C4-2B (cell line): ENCODE data around the gene P2RX2.

ENCODE experiments used
- H3K27ac ChIP-seq: fragments of 450-650 bp; 2 replicates; pipeline ENCODE4 v1.5.1; 2017
- ZFX ChIP-seq: fragments of 450-650 bp; IDR thresholded peaks from 2 replicates; pipeline ENCODE4 v1.6.1; 2017
- TF ChIP-seq, protein P1 (sequence below): fragments of 450-650 bp; conservative IDR thresholded peaks from 2 replicates; pipeline ENCODE4 v1.5.1; 2017; ENCODE audit warnings: mild to moderate bottlenecking

The P2RX2 gene

DNA sequence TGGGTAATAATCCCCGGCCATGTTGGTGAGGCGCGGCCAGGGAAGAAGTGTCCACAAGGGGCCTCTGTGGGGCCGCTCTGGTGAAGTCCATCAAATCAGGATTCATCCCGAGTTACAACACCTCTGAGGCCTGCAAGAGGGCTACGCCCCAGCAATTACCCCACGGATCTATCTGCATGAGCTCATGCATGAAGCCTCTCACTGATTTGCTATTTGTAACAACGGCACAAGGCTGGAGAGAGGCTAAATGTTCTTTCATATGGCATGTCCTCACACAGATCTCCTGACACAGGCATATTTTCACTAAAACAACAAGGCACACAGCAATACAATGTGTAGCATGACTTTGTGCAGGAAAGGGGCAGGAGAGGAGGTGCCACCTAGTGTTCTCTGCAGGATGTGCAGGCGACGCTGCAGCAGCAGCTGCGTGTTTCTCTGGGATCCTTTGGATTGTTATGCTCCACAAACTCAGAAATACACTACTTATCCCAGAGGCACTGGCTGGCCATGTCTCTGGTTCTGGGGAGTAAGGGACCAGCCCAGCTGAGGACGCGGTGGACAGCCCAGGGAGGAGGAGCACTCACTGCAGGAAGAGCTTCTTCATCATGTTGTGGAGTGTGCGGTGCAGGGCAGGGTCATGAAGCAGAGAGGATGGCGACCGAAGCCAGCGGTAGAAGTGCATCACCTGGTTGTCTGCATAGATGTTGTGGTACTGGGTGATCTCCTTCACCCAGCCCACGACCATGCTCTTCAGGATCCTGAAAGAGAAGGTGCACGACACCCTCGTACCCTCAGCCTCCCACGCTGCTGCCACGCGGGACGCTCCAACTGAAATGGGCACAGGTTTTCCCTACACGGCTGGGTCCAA is 20.2 kb downstream of the P2RX2 start:
- no peak overlapping the region for H3K27ac ChIP-seq
- TF ChIP-seq ZFX = no peak
- TF ChIP-seq, protein P1, sequence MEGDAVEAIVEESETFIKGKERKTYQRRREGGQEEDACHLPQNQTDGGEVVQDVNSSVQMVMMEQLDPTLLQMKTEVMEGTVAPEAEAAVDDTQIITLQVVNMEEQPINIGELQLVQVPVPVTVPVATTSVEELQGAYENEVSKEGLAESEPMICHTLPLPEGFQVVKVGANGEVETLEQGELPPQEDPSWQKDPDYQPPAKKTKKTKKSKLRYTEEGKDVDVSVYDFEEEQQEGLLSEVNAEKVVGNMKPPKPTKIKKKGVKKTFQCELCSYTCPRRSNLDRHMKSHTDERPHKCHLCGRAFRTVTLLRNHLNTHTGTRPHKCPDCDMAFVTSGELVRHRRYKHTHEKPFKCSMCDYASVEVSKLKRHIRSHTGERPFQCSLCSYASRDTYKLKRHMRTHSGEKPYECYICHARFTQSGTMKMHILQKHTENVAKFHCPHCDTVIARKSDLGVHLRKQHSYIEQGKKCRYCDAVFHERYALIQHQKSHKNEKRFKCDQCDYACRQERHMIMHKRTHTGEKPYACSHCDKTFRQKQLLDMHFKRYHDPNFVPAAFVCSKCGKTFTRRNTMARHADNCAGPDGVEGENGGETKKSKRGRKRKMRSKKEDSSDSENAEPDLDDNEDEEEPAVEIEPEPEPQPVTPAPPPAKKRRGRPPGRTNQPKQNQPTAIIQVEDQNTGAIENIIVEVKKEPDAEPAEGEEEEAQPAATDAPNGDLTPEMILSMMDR = peak; percentile 85

DNA sequence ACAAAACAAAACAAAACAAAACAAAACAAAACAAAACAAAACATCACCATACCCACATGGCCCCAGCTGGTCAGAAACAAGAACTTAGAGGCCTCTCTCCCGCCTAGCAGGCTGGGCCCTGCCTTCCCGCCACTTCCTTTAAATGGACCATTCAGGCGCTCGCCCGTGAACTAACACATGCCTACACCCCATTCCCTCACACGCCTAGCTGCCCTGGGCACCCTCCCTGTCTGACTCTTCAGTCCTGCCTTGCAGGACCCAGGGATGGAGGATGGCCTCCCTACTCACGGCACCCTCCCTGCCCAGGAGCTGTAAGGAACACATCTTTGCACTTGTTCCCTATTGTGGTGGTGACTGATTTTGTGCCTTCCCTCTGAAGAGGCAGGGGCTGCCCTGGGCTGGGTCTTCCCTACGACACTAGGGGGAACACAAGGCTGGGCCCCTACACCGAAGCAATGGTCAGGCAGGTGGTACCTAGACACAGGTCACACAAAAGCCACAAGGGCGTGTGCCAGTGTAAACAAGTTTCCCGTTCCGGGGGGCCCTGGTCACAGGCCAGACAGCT is 21.5 kb downstream of the P2RX2 start:
- TF ChIP-seq, protein P1 = no peak
- no peak overlapping the region for H3K27ac ChIP-seq

DNA sequence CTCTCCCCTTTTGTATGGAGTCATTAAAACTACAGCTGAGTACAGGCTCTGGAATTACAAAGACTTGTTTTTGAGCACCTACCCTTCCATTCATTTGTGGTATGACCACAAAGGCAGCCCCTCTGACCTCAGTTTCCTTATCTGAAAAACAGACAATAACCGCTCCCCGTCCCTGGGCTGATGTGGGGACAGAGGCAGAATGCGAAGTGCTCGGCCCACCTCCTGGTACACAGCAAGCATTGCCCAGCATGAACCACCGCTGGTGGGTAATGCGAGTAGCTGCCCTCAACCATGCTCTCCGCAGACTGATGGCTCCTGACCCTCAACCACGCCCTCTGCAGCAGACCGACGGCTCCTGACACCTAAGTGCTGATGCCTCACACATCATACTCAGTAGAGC is 22.4 kb downstream of the P2RX2 start:
- H3K27ac ChIP-seq = no peak overlapping the region
- TF ChIP-seq ZFX = no peak
- TF ChIP-seq, protein P1 = no peak

DNA sequence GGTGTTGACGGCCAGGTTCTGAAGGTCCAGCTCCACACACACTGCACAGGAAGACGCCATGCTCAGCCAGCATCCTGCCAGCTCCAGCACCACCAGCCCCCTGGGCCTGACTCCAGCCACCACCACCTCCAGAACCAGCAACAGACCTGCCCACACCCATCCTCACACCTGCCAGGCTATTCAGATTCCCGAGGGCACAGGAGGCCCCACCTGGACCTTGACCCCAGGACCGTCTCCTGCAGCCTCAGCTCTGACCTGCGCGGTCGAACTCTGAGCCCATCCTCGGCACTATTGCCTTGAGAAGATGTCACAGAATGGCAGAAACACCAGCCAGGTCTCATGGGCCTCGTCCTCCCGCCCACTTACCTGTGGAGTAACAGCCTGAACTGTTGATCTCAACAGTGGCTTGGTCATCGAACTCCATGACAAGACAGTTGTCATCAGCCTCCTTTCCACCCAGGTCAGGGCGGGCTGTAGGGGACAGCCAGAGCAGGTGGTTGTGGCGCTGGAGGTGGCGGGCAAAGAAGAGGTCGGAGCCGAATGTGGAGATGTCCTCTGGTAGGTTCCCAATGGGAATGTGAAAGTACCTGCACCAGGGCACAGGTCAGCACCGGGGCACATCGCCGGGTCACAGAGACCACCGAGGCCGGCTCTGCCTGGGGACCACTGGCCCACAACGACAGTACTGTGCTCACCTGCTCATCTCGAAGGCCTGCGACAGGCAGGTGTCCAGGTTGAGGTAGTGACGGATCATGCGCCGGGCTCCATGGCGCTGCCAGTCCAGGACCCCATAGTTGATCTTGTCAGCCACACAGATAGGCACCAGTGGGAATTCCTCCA is 23.5 kb downstream of the P2RX2 start:
- H3K27ac ChIP-seq = no peak overlapping the region
- no peak for TF ChIP-seq ZFX
- TF ChIP-seq, protein P1 = no peak

DNA sequence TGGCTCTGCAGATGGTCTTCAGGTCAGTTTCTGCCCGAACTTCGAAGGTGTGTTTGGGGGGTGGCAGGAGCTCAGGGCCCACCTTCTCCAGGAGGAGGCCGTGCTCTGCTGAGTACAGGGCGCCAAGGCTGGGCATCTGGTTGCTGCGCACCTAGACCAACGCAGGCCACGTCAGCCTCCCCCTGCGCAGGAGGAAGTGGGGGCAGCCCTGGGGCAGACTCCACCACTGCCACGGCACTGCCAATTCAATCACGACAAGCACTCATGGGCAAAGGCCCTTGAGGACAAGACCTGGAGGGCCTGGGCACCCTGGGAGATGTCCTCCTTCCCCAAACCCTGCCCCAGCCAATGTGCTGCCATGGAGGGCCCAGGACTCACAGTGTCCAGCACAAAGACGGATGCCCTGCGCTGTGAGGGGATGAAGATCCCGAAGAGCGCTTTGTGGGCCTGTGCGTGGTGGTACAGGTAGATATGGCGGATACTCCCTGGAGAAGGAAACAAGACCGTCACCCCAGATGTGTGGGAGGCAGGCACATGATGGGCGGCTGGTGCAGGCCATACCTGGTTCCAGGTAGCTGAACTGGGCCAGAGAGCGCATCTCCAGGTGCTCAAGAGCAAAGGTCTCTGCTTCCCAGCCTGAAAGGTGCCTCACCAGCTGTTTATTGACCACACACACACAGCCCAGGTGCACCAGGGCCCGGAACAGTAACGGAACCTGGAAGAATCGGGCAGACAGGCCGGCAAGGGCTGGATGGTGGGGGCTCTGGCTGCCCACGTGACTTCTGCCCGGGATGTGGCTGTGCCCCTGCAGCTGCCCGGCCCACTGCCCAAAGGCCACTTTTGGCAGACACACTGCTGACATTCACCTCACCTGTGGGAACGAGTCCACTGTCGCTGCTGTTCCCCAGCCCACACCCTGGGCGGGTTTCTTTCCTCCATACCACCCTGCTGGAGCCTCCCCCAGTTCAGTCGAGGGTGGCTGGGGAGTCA is 24.6 kb downstream of the P2RX2 start:
- no peak for TF ChIP-seq ZFX
- H3K27ac ChIP-seq = no peak overlapping the region

DNA sequence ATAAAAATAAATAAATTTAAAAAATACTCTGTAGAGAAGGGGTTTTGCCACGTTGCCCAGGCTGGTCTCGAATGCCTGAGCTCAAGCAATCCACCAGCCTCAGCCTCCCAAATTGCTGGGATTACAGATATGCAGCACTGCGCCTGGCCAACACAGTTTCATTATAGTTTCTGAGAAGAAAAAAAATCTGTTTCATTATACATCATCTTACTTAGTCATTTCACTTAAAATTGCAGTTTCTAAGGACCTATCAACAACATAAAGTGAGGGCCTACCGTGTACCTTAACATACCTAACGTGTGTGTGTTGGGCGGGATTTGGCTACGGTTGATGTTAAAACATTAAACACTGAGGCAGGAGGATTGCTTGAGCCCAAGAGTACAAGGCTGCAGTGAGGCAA is 28.3 kb downstream of the P2RX2 start:
- H3K27ac ChIP-seq = no peak overlapping the region
- TF ChIP-seq, protein P1 = no peak
- TF ChIP-seq ZFX = no peak

DNA sequence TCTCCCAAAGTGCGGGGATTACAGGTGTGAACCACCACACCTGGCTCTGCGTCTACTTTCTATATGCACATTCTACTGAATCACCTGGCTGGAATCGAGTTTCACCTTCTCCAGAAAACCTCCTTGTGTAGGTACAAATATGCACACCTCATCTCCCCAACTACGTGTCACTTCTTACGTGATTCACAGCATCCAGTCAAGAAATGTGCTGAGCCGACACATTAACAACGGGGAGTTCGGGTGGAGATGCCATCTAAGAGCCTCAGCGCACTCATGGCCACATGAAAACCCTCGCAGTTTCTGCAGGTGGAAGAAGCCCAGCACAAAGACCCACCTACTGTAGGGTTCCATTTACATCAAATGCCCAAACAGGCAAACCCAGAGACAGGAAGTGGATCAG is 29.3 kb downstream of the P2RX2 start:
- no peak for TF ChIP-seq ZFX
- no peak overlapping the region for H3K27ac ChIP-seq
